ENCODE data around the gene OR52R1. TPM values are rescaled to one million over a fixed set of nuclear protein-coding genes. Genes with fewer than 3 reads are reported as not detected.

OR52R1 gene
- total RNA-seq, 1 donor, result not detected

GRCh38 chr11:4798427-4799183 lies 5.6 kb downstream of the OR52R1 start:
- no peak for DNase-seq (ENCODE audit: insufficient read length, low spot score, missing footprints)

GRCh38 chr11:4797206-4797605 lies 7.0 kb downstream of the OR52R1 start:
- Histone ChIP-seq H3K27me3 (ENCODE audit: insufficient read depth, low read length) (no peaks in the 10 kb centered on the region), H3K4me3 (ENCODE audit: insufficient read depth, low read length) (no peak overlapping the region), H2AFZ (ENCODE audit: low read length) (no peak overlapping the region), H3K4me1 (ENCODE audit: insufficient read depth, low read length) (no peaks in the 10 kb centered on the region), H4K20me1 (ENCODE audit: insufficient read depth, low read length) (no peaks in the 10 kb centered on the region), H3K79me2 (ENCODE audit: insufficient read depth, low read length) (no peaks in the 10 kb centered on the region), H3K27ac (ENCODE audit: low read depth, low read length) (no peak overlapping the region), H3K9me3 (ENCODE audit: low read depth, low read length) (no peaks in the 10 kb centered on the region), H3K4me2 (ENCODE audit: insufficient read depth, low read length) (no peak overlapping the region), H3K36me3 (ENCODE audit: insufficient read depth, low read length) (no peaks in the 10 kb centered on the region)
- TF ChIP-seq CTCF (IDR thresholded peaks at IDR 0.05; ENCODE audit: extremely low read depth, low read depth, low read length), result no peak
- DNase-seq (ENCODE audit: insufficient read length, low spot score, missing footprints), result no peak

More at GRCh38 chr11:4798427-4799183, 5.6 kb downstream of the OR52R1 start:
- Histone ChIP-seq H3K36me3 (ENCODE audit: insufficient read depth, low read length) (no peaks in the 10 kb centered on the region), H3K79me2 (ENCODE audit: insufficient read depth, low read length) (no peaks in the 10 kb centered on the region), H3K4me1 (ENCODE audit: insufficient read depth, low read length) (no peaks in the 10 kb centered on the region), H4K20me1 (ENCODE audit: insufficient read depth, low read length) (no peaks in the 10 kb centered on the region), H3K27ac (ENCODE audit: low read depth, low read length) (no peak overlapping the region), H3K4me2 (ENCODE audit: insufficient read depth, low read length) (no peak overlapping the region), H3K4me3 (ENCODE audit: insufficient read depth, low read length) (no peak overlapping the region), H3K27me3 (ENCODE audit: insufficient read depth, low read length) (no peaks in the 10 kb centered on the region), H2AFZ (ENCODE audit: low read length) (no peak overlapping the region), H3K9me3 (ENCODE audit: low read depth, low read length) (peaks cover 3% of the 10 kb centered on the region)
- TF ChIP-seq CTCF (IDR thresholded peaks at IDR 0.05; ENCODE audit: extremely low read depth, low read depth, low read length), result no peak

- no peak for TF ChIP-seq CTCF (IDR thresholded peaks at IDR 0.05; ENCODE audit: extremely low read depth, low read depth, low read length)
- Histone ChIP-seq H3K9me3 (ENCODE audit: low read depth, low read length) (no peaks in the 10 kb centered on the region), H2AFZ (ENCODE audit: low read length) (no peak overlapping the region), H4K20me1 (ENCODE audit: insufficient read depth, low read length) (no peaks in the 10 kb centered on the region), H3K4me2 (ENCODE audit: insufficient read depth, low read length) (no peak overlapping the region), H3K4me1 (ENCODE audit: insufficient read depth, low read length) (no peaks in the 10 kb centered on the region), H3K27me3 (ENCODE audit: insufficient read depth, low read length) (no peaks in the 10 kb centered on the region), H3K36me3 (ENCODE audit: insufficient read depth, low read length) (no peaks in the 10 kb centered on the region), H3K4me3 (ENCODE audit: insufficient read depth, low read length) (no peak overlapping the region), H3K79me2 (ENCODE audit: insufficient read depth, low read length) (no peaks in the 10 kb centered on the region), H3K27ac (ENCODE audit: low read depth, low read length) (no peak overlapping the region)
- no peak for DNase-seq (ENCODE audit: insufficient read length, low spot score, missing footprints)
Observed at GRCh38 chr11:4782454-4782853, 21.7 kb downstream of the OR52R1 start.

GRCh38 chr11:4769838-4770237 lies 34.3 kb downstream of the OR52R1 start, which contains the start of gene OR51F1:
Gene OR51F1 (minus strand): TSS chr11:4769938. CDS start chr11:4769938, 0 bp downstream.
- no peak for TF ChIP-seq CTCF (IDR thresholded peaks at IDR 0.05; ENCODE audit: extremely low read depth, low read depth, low read length)
- Histone ChIP-seq H3K79me2 (ENCODE audit: insufficient read depth, low read length) (no peaks in the 10 kb centered on the region), H3K4me1 (ENCODE audit: insufficient read depth, low read length) (no peaks in the 10 kb centered on the region), H3K4me3 (ENCODE audit: insufficient read depth, low read length) (no peak within 1 kb of the TSS), H4K20me1 (ENCODE audit: insufficient read depth, low read length) (no peaks in the 10 kb centered on the region), H3K27ac (ENCODE audit: low read depth, low read length) (no peak within 1 kb of the TSS), H3K9me3 (ENCODE audit: low read depth, low read length) (no peaks in the 10 kb centered on the region), H3K4me2 (ENCODE audit: insufficient read depth, low read length) (no peak within 1 kb of the TSS), H3K27me3 (ENCODE audit: insufficient read depth, low read length) (no peaks in the 10 kb centered on the region), H3K36me3 (ENCODE audit: insufficient read depth, low read length) (no peaks in the 10 kb centered on the region), H2AFZ (ENCODE audit: low read length) (no peak within 1 kb of the TSS)
- DNase-seq (ENCODE audit: insufficient read length, low spot score, missing footprints), result no peak

All from osteoblast (primary cell).